Panc1 (cell line): ENCODE results near the gene NUP43. TPM values are rescaled to one million over a fixed set of nuclear protein-coding genes. Genes with fewer than 3 reads are reported as not detected.

Experiments
- ATAC-seq: fragments of 200-7000 bp; cut with Tn5 transposase; 2 replicates; pipeline ENCODE4 v1.9.1; 2020; ENCODE audit warnings: mild to moderate bottlenecking, moderate library complexity
- BruUV-seq: library from RNA; stranded (reverse); fragments of 400-500 nt; replicated peaks from 2 replicates; lab custom pipeline; 2021; lab: Mats Ljungman, UMichigan
- CTCF ChIA-PET: fragments of 300-600 bp; sonication (Branson Sonifier 250); formaldehyde crosslinking; loops from one replicate; lab custom pipeline; 2022; ENCODE audit warnings: antibody characterized with exemption; lab: Charles Lee
- POLR2A ChIA-PET: fragments of 300-600 bp; sonication (Branson Sonifier 250); formaldehyde crosslinking; loops from one replicate; lab custom pipeline; 2022; ENCODE audit warnings: antibody characterized with exemption; lab: Charles Lee
- DNase-seq: peaks from one replicate; pipeline ENCODE4 v3.0.0-alpha.2; 2010; ENCODE audit warnings: low read depth, low spot score
- H3K27ac ChIP-seq: 2 replicates; pipeline ENCODE4 v1.5.1; 2011; ENCODE audit warnings: mild to moderate bottlenecking, low read length, inconsistent platforms
- H3K27me3 ChIP-seq: fragments of 200-500 bp; sonication (Bioruptor generic); 2 replicates; pipeline ENCODE4 v1.6.0; 2014; ENCODE audit warnings: low read length, inconsistent platforms; ENCODE audit not compliant: control insufficient read depth, insufficient read depth
- H3K36me3 ChIP-seq: fragments of 200-500 bp; sonication (Bioruptor generic); 2 replicates; pipeline ENCODE4 v1.5.1; 2014; ENCODE audit warnings: inconsistent platforms, mild to moderate bottlenecking, low read length, moderate library complexity; ENCODE audit not compliant: control insufficient read depth, insufficient read depth
- H3K4me1 ChIP-seq: 2 replicates; pipeline ENCODE4 v1.5.1; 2011; ENCODE audit warnings: inconsistent platforms, mild to moderate bottlenecking, low read length, moderate library complexity; ENCODE audit not compliant: control insufficient read depth, insufficient read depth
- H3K4me3 ChIP-seq, 2 experiments: 2 replicates each; pipeline ENCODE4 v1.5.1; 2011 to 2012; ENCODE audit warnings: low read depth in 2 of 2, low read length in 2 of 2, mild to moderate bottlenecking in 2 of 2, inconsistent platforms in 1 of 2, moderate library complexity in 1 of 2
- H3K9me3 ChIP-seq: fragments of 200-500 bp; sonication (Bioruptor generic); 2 replicates; pipeline ENCODE4 v1.5.1; 2014; ENCODE audit warnings: low read depth, mild to moderate bottlenecking, inconsistent platforms, low read length, moderate library complexity; ENCODE audit not compliant: control insufficient read depth, insufficient read depth
- CTCF ChIP-seq: fragments of 450-650 bp; IDR thresholded peaks from 2 replicates; pipeline ENCODE4 v1.5.1; 2017; ENCODE audit warnings: mild to moderate bottlenecking
- POLR2AphosphoS5 ChIP-seq: IDR thresholded peaks from 2 replicates; pipeline ENCODE4 v1.6.1; 2012; ENCODE audit warnings: mild to moderate bottlenecking, low read depth, low read length, moderate library complexity
- REST ChIP-seq, 2 experiments: IDR thresholded peaks; 2 replicates each; pipeline ENCODE4 v1.6.1; 2011 to 2012; ENCODE audit warnings: low read depth in 2 of 2, control low read depth in 1 of 2, low read length in 1 of 2, mild to moderate bottlenecking in 1 of 2, moderate library complexity in 1 of 2; ENCODE audit not compliant: insufficient read depth in 1 of 2
- SIN3A ChIP-seq: IDR thresholded peaks from 2 replicates; pipeline ENCODE4 v1.6.1; 2012; ENCODE audit warnings: low read depth, mild to moderate bottlenecking, low read length, moderate library complexity, borderline replicate concordance; ENCODE audit not compliant: insufficient read depth
- TCF7L2 ChIP-seq: IDR thresholded peaks from 2 replicates; pipeline ENCODE4 v1.6.1; 2011; ENCODE audit warnings: mild to moderate bottlenecking, low read depth, low read length, inconsistent platforms
- in situ Hi-C: cut with HindIII; loops from 2 replicates; pipeline ENCODE4 v1.10.0; 2016; ENCODE audit warnings: low sequenced_read_pairs, low pct_unique_long_range_greater_than_20kb
- intact Hi-C: fragments of 100-400 bp; cut with micrococcal nuclease; formaldehyde crosslinking; loops from one replicate; pipeline ENCODE4 v1.10.0; 2022; ENCODE audit not compliant: unreplicated experiment
- total RNA-seq: library from RNA; stranded (reverse); gene quantifications from one replicate; pipeline ENCODE4 v1.2.1, GENCODE V29; 2021; ENCODE audit not compliant: unreplicated experiment

The NUP43 gene
- total RNA-seq, 1 experiment from 2014 or later: 53.6 TPM

GRCh38 chr6:149717255-149717587 is 29.1 kb downstream of the NUP43 start:
- peak overlapping the region; percentile 93 to 96 for H3K4me3 ChIP-seq
- H3K4me1 ChIP-seq: peaks cover 2% of the 10 kb centered on the region; the same call in 1 of the 2 replicates
- in situ Hi-C loops (no loop called here), intact Hi-C loops (no loop called here)
- no peaks in the 10 kb centered on the region; the same call in 1 of the 2 replicates for H3K36me3 ChIP-seq
- POLR2A ChIA-PET: interaction anchor here (0.7 kb wide), 1 partner anchor 130 kb away, joined by 3 read pairs; no protein-coding TSS in a partner anchor
- H3K9me3 ChIP-seq: no peaks in the 10 kb centered on the region
- TF ChIP-seq TCF7L2 (no peak), CTCF (no peak), POLR2AphosphoS5 (no peak), SIN3A (no peak), REST (IDR thresholded peaks at IDR 0.05; ENCODE audit: insufficient read depth in 1 of 2, low read depth in 2 of 2, low read length in 1 of 2) (no peak)
- BruUV-seq: no TSS peak
- peak; percentile 20 for ATAC-seq
- no peak for DNase-seq
- CTCF ChIA-PET: no interaction called here
- H3K27ac ChIP-seq: peak overlapping the region; percentile 99
- no peaks in the 10 kb centered on the region for H3K27me3 ChIP-seq

GRCh38 chr6:149716181-149716963 is 30.0 kb downstream of the NUP43 start:
- BruUV-seq: TSS peak; percentile 70

More at GRCh38 chr6:149716181-149716963, 30.0 kb downstream of the NUP43 start:
- DNase-seq (no peak), ATAC-seq (no peak)
- ChIA-PET POLR2A (no interaction called here), CTCF (no interaction called here)
- peak overlapping the region; percentile 93 to 96 for H3K4me3 ChIP-seq
- intact Hi-C loops (no loop called here), in situ Hi-C loops (no loop called here)
- H3K9me3 ChIP-seq: no peaks in the 10 kb centered on the region
- H3K27me3 ChIP-seq: no peaks in the 10 kb centered on the region
- TF ChIP-seq CTCF (no peak), SIN3A (no peak), REST (IDR thresholded peaks at IDR 0.05; ENCODE audit: insufficient read depth in 1 of 2, low read depth in 2 of 2, low read length in 1 of 2) (no peak), POLR2AphosphoS5 (no peak), TCF7L2 (no peak)
- H3K27ac ChIP-seq: peak overlapping the region; percentile 99
- no peaks in the 10 kb centered on the region; the same call in 1 of the 2 replicates for H3K36me3 ChIP-seq
- peaks cover 2% of the 10 kb centered on the region; the same call in 1 of the 2 replicates for H3K4me1 ChIP-seq
